Progenitor cell of endocrine pancreas (in vitro differentiated cells): Measurements from ENCODE around the gene ZNF865. TPM values are rescaled to one million over a fixed set of nuclear protein-coding genes. Genes with fewer than 3 reads are reported as not detected.

Experiments
- DNase-seq: peaks from one replicate; pipeline ENCODE4 v3.0.0; 2021; ENCODE audit warnings: low spot score; ENCODE audit not compliant: unreplicated experiment
- H3K27ac Mint-ChIP-seq: 2 replicates; pipeline ENCODE4 v1.8.0; 2021; ENCODE audit warnings: mild to moderate bottlenecking, moderate library complexity, mixed read lengths
- H3K27me3 Mint-ChIP-seq: 2 replicates; pipeline ENCODE4 v1.8.0; 2021; ENCODE audit warnings: mixed read lengths
- H3K36me3 Mint-ChIP-seq: 2 replicates; pipeline ENCODE4 v1.8.0; 2022; ENCODE audit warnings: mixed read lengths; ENCODE audit not compliant: insufficient read depth
- H3K4me1 Mint-ChIP-seq: 2 replicates; pipeline ENCODE4 v1.8.0; 2021; ENCODE audit warnings: low read depth, mixed read lengths
- H3K4me3 Mint-ChIP-seq: 2 replicates; pipeline ENCODE4 v1.8.0; 2021; ENCODE audit warnings: low read depth, mild to moderate bottlenecking, moderate library complexity, mixed read lengths
- H3K9me3 Mint-ChIP-seq: 2 replicates; pipeline ENCODE4 v1.8.0; 2021; ENCODE audit warnings: low read depth, mixed read lengths
- total RNA-seq: library from RNA; stranded (reverse); gene quantifications from 2 replicates; pipeline ENCODE4 v1.2.1, GENCODE V29; 2021
- TF ChIP-seq, protein P1 (sequence below): fragments of 200-600 bp; sonication (generic); IDR thresholded peaks from one replicate; pipeline ENCODE4 v1.5.0; 2021; ENCODE audit warnings: antibody characterized with exemption, mild to moderate bottlenecking; ENCODE audit not compliant: unreplicated experiment

The ZNF865 gene
- total RNA-seq, 1 donor from 2014 or later = 19.9 TPM

GRCh38 chr19:55652311-55653128 lies 47.1 kb downstream of the ZNF865 start:
- no peak overlapping the region for H3K4me3 Mint-ChIP-seq
- DNase-seq = no peak
- no peaks in the 10 kb centered on the region for H3K9me3 Mint-ChIP-seq
- peaks cover 24% of the 10 kb centered on the region for H3K4me1 Mint-ChIP-seq
- no peaks in the 10 kb centered on the region for H3K27me3 Mint-ChIP-seq
- peaks cover 9% of the 10 kb centered on the region for H3K36me3 Mint-ChIP-seq
- TF ChIP-seq, protein P1, sequence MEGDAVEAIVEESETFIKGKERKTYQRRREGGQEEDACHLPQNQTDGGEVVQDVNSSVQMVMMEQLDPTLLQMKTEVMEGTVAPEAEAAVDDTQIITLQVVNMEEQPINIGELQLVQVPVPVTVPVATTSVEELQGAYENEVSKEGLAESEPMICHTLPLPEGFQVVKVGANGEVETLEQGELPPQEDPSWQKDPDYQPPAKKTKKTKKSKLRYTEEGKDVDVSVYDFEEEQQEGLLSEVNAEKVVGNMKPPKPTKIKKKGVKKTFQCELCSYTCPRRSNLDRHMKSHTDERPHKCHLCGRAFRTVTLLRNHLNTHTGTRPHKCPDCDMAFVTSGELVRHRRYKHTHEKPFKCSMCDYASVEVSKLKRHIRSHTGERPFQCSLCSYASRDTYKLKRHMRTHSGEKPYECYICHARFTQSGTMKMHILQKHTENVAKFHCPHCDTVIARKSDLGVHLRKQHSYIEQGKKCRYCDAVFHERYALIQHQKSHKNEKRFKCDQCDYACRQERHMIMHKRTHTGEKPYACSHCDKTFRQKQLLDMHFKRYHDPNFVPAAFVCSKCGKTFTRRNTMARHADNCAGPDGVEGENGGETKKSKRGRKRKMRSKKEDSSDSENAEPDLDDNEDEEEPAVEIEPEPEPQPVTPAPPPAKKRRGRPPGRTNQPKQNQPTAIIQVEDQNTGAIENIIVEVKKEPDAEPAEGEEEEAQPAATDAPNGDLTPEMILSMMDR = no peak
- no peak overlapping the region for H3K27ac Mint-ChIP-seq

- H3K4me3 Mint-ChIP-seq = peak overlapping the region; percentile 90
- peak overlapping the region; percentile 98 for H3K27ac Mint-ChIP-seq
- peaks cover 27% of the 10 kb centered on the region for H3K4me1 Mint-ChIP-seq
- peak; percentile 97 for DNase-seq
- H3K9me3 Mint-ChIP-seq = no peaks in the 10 kb centered on the region
- TF ChIP-seq, protein P1 = peak; percentile 99
- H3K27me3 Mint-ChIP-seq = no peaks in the 10 kb centered on the region
- peaks cover 9% of the 10 kb centered on the region for H3K36me3 Mint-ChIP-seq
Observed at GRCh38 chr19:55653651-55654322, 48.3 kb downstream of the ZNF865 start.

DNA sequence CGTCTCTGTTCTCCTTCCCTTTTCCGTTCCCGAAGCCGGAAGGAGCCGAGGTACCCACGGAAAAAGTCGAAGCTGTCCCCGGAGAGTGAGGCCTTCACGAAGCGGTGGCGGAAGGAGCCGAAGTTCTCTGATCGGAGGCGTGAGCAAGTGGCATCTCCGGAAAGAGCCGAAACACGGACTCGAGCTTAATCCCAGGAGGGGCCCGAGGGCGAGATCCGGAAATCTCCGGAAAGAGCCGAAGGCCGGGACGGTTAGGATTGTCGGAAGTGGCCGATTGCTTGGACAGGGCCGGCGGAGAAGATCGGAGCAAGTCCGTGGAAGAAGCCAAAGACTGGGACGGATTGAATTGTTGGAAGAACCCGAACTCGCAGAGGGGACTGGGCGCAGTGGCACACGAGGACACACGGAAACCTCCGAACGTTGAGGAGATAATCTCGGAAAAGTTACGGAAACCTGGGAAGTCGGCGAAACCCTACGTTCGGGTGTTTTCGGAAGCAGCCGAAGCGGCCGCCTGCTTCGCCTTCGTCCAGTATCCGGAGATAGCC lies 48.9 kb downstream of the ZNF865 start:
- TF ChIP-seq, protein P1 = no peak
- Mint-ChIP-seq H3K4me3 (peak overlapping the region; percentile 90), H3K9me3 (no peaks in the 10 kb centered on the region), H3K4me1 (peaks cover 26% of the 10 kb centered on the region), H3K27me3 (no peaks in the 10 kb centered on the region), H3K36me3 (peaks cover 9% of the 10 kb centered on the region), H3K27ac (peak overlapping the region; percentile 98)
- peak; percentile 99 for DNase-seq

GRCh38 chr19:55654868-55655647 lies 49.6 kb downstream of the ZNF865 start, which contains the start of gene U2AF2:
Gene U2AF2, plus strand, starts transcription at chr19:55655035. Its CDS starts 70 bp downstream, at chr19:55655105.
- peaks cover 9% of the 10 kb centered on the region for H3K36me3 Mint-ChIP-seq
- peak; percentile 97 for DNase-seq
- H3K4me1 Mint-ChIP-seq = peaks cover 24% of the 10 kb centered on the region
- H3K27me3 Mint-ChIP-seq = no peaks in the 10 kb centered on the region
- no peaks in the 10 kb centered on the region for H3K9me3 Mint-ChIP-seq
- TF ChIP-seq, protein P1 = no peak
- peak within 1 kb of the TSS; percentile 90 for H3K4me3 Mint-ChIP-seq
- H3K27ac Mint-ChIP-seq = peak within 1 kb of the TSS; percentile 98

DNA sequence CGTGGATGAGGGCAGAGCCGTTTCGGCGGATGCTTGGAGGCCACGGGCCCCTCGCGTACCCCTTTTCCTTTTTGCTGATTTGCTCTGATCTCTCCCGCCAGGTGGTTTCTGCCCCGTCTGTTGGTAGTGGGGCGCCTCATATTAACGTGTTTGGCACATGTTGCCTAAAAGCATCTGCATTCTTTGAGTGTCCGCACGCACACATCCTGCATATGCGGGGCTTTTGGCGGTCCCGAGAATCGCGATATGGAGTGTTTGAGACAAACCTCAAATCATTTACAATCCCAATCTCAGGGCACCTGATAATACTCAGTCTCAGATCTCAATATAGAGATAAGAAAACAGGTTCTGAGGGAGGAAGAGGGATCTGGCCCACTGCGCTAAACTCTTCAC lies 50.2 kb downstream of the ZNF865 start:
- Mint-ChIP-seq H3K27ac (peak overlapping the region; percentile 97), H3K9me3 (no peaks in the 10 kb centered on the region), H3K4me3 (peak overlapping the region; percentile 90), H3K27me3 (no peaks in the 10 kb centered on the region), H3K4me1 (peaks cover 24% of the 10 kb centered on the region), H3K36me3 (peaks cover 7% of the 10 kb centered on the region)
- no peak for DNase-seq
- TF ChIP-seq, protein P1 = no peak
